PC-9 (cell line): ENCODE data around the gene GAS2L1.

Experiments
- EZH2 ChIP-seq: fragments of 200-600 bp; sonication (generic); IDR thresholded peaks from 2 replicates; pipeline ENCODE4 v1.8.0; 2017; ENCODE audit warnings: antibody characterized with exemption, low read depth
- TF ChIP-seq, protein P1 (sequence below): fragments of 200-600 bp; sonication (generic); conservative IDR thresholded peaks from 2 replicates; pipeline ENCODE4 v1.6.1; 2017; ENCODE audit warnings: mixed run types, antibody characterized with exemption, mild to moderate bottlenecking, moderate library complexity

DNA sequence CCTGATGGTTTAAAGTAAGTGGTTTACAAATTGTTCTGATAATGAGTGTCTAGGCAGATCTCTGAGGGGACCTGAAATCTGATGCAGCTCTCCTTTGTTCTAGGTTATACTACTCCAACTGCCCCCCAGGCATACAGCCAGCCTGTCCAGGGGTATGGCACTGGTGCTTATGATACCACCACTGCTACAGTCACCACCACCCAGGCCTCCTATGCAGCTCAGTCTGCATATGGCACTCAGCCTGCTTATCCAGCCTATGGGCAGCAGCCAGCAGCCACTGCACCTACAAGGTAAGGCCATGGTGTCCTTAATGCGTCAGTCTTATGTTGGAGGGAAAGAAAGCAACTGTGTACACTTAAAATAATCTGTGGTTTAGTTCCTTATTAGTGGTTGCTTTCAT is 28.5 kb upstream of the GAS2L1 start:
- TF ChIP-seq EZH2 = no peak
- TF ChIP-seq, protein P1, sequence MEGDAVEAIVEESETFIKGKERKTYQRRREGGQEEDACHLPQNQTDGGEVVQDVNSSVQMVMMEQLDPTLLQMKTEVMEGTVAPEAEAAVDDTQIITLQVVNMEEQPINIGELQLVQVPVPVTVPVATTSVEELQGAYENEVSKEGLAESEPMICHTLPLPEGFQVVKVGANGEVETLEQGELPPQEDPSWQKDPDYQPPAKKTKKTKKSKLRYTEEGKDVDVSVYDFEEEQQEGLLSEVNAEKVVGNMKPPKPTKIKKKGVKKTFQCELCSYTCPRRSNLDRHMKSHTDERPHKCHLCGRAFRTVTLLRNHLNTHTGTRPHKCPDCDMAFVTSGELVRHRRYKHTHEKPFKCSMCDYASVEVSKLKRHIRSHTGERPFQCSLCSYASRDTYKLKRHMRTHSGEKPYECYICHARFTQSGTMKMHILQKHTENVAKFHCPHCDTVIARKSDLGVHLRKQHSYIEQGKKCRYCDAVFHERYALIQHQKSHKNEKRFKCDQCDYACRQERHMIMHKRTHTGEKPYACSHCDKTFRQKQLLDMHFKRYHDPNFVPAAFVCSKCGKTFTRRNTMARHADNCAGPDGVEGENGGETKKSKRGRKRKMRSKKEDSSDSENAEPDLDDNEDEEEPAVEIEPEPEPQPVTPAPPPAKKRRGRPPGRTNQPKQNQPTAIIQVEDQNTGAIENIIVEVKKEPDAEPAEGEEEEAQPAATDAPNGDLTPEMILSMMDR = no peak
